GM19328 (cell line): Measurements from ENCODE around the gene MORN5.
"Not testable (repeated sequence)": the region's sequence is repeated elsewhere in the genome, so short reads cannot be mapped to it uniquely, and the experiment has no call there.

Experiments
- ATAC-seq: cut with Tn5 transposase; IDR thresholded peaks from one replicate; pipeline ENCODE4 v1.9.1; 2021; ENCODE audit warnings: mild to moderate bottlenecking, moderate library complexity; ENCODE audit not compliant: unreplicated experiment

MORN5 gene

DNA sequence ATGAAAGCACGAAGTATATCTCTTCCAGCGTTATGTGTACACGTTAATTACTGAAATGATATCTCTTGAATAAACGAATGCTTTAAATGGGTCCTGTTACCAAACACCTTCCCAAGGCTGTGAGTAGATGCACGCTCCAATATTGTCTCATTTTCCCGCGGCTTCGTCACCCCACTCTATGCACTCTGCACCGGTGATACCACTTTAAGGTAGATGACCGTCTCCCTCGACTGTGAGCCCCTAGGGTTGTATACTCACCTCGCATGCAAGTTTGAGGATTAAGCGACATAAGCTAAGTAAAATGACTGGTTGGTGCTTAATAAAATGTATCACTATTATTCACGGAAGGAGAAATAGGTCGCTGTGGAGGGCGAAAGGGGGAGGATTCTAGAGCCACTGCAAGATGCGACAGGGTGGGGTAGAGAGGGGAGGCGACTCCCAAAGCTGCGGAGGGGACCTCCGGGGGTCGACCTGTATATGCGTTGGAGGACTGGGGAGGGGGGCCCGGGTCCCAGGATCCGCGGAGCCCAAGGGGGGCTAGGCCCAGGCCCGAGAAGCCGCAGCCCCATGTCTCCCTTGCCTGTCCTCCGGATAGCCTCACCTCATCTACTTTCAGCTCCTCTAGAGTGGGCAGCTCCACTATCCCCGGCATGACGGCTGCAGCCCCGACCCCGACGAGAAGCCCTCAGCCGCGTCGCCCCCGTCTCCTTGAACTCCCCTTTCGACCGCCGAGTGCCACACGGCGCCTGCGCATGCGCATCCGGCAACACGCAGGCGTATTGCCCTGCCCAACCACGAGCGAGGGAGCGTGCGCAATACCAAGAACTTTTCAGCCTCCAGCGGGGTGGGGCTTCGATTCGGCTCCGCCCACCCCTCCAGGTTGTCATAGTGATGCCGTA lies at the start of gene MORN5, which contains the start of gene NDUFA8:
TSS of gene MORN5 (plus strand) at position 883 of the 899 bp plus-strand sequence. CDS start 65 bp downstream, outside the sequence.
TSS of gene NDUFA8 (minus strand) at position 754 of the 899 bp plus-strand sequence. CDS start at position 652, 102 bp downstream.
- ATAC-seq, result peak; percentile 94

DNA sequence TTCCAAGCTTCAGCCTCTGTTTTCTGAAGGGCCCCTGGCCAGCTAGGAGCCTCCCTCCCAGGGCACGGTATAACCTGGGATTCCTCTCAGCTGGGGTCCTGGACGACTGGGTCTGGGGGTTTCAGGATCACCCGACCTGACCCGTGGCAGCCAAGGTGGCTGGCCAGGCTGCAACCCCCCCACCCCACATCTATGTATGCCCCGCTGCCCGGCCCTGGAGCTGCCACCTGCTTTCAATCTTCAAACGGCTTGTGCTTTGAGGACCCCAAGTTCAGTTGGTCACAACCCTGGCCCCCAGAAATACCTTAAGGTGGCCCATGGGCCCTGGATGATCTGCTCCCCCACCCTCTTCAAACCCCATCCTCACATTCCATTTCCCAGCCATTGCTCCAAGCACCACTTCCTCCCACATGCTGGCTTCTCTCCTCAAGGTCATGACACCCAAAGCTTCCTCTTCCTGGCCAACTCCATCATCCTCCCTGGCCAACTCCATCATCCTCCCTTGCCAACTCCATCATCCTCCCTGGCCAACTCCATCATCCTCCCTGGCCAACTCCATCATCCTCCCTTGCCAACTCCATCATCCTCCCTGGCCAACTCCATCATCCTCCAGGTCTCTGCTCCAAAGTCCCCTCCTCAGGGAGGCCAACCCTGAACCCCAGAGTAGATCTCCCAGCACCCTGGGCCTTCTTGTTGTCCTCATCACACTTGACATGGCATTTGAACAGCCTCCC lies 49.4 kb upstream of the MORN5 start:
- no peak for ATAC-seq

DNA sequence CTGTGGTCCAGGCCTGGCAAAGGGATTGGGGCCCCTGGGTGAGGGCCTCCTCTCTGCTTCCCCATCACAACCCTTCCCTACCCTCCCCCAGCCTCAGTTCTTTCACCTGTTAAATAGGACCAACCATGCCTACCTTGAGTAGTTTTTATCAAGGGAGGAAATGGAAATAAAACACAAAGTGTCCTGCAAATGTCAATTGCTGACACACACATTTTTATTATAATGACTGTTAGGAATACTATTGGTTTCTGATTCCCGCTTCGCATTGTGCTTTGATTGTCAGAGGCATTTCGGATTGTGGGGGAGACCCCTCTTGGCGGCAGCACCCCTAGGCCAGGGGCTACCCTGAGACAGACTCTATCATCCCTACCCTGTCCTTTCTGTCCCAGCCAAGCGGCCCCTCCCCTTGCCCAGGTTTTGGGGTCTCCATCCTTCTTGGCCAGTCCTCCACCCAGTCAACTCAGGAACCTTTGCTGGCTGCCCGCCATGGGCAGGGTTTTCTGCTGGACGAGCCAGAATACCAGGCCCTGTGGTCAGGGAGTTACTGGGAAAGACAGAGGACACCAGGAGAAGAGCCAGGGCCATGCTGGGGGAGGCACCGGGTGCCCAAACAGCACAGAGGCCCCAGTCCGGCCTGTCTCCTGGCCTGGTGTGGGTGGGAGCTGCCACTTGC lies 48.2 kb upstream of the MORN5 start:
- no peak for ATAC-seq

DNA sequence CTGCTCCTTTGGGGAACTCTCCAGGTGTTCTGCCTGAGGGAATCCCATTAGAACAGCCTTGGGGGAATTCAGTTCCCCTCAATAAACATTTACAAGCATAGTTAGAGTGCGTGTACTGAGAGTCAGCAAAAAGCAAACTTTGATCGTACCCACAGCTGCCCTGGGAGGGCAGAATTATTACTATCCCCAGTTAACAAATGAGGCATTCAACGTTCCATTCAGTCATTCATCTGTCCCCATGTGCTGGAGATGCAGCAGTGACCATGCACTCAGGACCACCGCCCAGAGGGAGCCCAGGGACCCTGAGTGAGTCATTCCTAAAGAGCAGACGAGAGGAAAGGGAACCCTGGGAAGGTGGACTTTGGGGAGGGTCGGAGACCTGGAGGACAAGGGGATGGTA lies 47.5 kb upstream of the MORN5 start:
- ATAC-seq, result no peak

DNA sequence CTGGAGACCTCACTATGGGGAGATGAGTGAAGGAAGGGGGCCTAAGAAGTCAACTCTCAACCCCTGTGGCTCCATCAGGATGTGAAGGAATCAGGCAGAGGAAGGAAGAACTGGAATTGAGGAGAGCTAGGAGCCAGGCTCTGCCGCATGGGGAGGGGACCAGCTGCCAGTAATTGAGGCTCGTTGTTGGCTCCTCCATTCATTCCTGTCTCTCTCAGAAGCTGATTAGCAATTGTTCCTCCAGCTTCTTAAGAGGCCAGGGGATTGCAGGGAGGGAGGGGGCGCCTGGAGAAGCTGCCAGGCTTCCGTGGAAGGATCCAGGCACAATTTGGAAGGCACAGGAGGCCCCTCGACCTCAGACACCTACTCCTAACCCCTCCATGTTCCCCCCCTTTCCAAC lies 46.1 kb upstream of the MORN5 start:
- no peak for ATAC-seq

DNA sequence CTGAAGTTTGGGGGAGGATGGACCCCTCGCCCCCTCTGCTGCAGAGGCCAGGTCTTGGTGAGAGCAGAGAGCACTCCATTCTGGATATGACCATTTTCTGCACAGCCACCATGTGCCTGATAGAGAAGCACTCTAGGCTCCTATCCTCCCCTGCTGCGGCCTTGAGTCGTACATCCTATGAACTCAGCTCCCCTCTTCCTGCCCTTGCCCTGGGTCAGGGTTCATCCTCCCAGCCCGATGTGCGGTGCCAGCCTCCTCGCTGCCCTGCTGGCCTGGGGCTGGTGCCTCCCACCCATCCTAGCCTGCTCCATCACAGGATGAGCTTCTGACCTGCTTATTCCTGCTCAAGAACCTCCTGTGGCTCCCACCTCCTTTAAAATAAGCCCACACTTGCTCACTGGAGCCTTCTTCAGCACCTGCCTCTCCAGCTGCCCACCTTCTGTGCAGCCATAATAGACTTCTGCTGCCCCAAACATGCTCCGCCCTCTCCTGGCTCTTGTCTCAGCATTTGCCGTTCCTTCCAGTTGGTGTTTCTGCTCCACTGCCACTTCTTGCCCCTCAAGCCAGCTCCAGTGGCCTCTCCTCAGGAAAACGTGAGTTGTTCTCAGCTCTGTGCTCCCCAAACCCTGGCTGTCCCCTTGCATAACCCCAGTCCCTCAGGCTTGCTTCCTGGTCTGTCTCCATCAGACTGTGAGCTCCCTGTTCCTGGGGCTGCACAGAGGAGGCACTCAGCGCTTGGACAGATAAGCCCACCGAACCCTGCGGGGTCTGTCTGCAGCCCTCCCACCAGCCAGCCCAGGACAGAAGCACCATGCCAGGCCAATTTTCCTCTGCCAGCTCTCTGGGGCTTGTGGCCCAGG lies 44.3 kb upstream of the MORN5 start:
- ATAC-seq, result no peak

DNA sequence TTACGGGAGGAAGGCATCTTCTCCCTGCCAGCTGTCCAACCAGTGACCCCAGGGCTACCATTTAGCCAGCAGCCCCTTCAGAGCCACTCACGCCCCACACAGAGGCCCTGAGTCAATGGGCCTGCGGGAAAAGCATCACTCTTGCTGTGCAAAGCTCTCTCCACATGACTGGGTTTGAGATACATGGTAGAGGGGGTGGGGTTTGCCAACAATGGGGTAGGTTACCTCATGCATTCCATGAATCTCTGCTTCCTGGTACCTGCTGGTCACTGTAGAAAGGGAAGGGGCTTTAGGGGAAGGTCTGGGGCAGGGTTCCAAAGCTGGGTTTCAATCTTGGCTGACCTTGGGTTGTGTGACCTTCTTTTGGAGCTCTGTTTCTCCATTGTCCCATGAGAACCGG lies 43.7 kb upstream of the MORN5 start:
- no peak for ATAC-seq

DNA sequence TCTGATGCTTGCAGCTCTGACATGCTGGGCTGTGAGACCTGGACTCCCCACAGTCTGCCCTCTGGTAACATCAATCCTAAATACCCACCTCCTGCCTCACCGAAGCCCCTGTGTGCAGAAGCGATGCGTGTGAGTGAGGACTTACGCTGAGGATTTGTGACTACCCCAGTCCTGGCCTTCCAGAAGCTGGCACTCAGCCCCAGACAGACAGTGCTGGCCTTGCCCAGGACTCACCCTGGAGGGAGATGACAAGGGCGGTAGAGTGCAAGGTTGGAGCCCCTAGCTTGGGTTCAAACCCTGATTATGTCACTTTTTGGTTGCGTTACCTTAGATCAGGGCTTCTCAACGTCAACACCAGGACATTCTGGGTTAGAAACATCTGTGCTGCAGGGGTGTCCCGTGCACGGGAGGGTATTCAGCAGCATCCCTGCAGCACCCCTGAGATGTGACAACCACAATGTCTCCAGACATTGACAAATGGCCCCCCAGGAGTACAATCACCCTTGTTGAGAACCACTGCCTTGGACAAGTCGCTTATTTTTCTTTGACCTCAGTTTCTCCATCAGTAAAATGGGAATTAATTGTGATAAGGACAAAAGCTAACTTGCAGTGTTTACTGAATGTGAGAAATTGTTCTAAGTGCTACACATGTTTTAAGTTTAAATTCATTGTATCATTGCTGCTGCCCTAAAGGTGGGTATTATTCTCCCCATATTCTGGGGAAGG lies 43.1 kb upstream of the MORN5 start:
- no peak for ATAC-seq

DNA sequence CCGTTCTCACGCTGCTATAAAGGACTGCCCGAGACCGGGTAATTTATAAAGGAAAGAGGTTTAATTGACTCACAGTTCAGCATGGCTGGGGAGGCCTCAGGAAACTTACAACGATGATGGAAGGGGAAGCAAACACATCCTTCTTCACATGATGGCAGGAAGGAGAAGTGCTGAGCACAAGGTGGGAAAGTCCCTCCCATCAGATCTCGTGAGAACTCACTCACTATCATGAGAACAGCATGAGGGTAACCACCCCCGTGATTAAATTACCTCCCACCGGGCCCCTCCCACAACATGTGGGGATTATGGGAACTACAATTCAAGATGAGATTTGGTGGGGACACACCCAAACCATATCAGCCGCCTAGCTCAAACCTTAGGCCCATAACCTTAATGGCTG lies 42.5 kb upstream of the MORN5 start:
- not testable (repeated sequence) for ATAC-seq

DNA sequence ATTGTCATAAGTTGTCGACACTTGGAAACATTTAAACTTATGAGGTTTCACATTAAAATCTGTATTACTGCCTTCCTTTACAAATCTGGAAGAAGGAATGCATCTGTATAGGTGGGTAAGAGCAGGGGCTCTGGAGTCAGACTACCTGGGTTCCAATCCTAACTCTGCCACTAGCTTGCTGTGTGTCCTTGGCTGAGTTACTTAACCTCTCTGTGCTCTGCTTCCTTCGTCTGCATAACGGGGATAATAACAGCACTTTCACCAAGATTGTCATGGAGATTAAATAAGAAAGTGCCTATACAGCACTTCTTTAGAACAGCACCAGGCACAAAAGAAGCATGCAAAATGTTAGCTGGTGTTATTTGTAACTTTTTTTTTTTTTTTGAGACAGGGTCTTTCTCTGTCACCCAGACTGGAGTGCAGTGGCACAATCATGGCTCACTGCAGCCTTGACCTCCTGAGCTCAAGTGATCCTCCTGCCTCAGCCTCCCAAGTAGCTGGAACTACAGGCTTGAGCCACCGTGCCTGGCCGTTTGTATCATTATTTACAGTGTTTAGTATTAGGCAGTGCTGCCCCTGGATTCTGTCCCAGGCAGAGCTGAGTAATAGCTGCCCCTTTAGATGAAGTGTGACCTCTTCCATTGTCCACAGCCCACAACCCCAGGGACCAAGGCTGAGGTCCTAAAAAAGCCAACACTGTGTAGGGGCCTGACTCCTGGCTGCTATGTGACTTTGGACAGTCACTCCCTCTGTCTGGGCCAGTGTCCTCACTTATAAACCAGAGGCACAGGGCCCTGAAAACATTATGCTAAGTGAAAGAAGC lies 41.2 kb upstream of the MORN5 start:
- no peak for ATAC-seq

DNA sequence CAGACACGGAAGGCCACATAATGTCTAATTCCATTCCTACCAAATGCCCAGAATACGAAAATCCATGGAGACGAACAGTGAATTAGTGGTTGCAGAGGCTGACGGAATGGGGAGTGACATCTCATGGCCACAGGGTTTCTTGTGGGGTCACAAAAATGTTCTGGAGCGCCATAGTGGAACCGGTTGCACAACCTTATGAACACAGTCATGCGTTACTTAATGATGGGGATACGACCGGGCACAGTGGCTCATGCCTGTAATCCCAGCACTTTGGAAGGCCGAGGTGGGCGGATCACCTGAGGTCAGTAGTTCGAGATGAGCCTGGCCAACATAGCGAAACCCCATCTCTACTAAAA lies 40.6 kb upstream of the MORN5 start:
- no peak for ATAC-seq

DNA sequence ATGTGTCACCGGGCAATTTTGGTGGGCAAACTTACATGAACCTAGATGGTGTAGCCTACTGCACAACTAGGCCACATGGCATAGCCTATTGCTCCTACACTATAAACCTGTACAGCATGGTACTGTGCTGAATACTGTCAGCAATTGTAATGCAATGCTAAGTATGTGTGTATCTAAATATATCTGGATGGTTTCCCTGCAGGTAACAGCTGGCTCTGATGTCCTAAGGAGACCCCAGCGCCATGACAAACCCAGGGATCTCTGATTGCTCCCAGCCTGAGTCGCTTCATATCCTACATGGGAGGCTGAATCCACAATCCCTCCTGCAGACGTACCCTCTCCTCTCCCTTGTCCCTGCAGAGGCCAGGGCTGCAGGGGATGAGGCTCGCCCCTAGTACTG lies 40.0 kb upstream of the MORN5 start:
- no peak for ATAC-seq

DNA sequence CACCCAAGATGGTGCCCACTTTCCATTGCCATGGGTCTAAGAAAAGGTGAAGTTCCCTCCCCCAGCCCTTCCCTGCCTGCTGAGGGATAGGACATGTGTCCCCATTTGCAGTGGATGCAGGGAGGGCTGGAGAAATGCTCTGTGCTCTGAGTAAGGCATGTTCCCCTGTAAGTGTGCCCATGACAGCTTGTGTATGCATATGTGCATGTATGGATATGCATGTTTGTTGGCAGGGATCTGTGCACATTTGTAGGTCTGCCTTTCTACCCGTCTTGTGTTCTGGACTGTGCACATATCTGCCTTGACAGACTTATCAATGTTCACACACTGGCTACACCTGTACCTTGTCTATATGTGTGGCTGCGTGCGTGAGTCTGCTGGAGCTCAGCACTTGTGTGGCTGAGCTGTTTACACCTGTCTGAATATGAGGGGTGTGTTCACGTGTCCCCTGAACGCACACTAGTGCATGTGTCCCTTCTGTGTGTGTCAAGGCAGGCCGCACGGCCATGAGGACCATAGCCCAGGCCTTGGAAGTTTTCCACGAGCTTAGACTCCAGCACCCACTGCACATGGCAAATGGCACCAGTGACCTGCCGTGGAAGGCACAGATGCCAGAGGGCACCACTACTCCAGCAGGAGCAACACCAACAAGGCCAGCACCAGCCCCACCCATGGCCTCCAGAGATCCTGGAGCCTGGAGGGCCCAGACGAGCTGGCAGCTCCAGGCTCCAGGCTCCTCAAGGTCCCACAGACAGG lies 39.2 kb upstream of the MORN5 start:
- ATAC-seq, result no peak

DNA sequence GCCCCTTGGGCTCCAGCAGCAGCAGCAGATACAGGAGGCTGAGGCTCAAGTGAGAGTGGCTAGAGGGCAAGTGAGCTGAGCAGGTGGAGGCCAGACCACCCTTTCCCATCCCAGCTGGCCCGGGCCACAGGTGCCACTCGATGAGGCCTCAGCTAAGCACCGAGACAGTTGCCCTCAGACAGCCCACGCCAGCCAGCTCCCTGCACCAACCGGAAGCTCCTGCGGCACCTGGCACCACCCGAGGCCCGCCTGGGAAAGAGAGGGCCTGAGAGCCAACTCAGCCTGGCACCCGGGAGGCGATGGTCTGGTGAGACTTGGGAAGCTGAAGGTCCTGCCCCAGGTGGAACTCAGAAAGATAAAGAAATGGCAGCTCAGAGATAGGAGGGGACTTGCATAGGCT lies 38.3 kb upstream of the MORN5 start:
- no peak for ATAC-seq

DNA sequence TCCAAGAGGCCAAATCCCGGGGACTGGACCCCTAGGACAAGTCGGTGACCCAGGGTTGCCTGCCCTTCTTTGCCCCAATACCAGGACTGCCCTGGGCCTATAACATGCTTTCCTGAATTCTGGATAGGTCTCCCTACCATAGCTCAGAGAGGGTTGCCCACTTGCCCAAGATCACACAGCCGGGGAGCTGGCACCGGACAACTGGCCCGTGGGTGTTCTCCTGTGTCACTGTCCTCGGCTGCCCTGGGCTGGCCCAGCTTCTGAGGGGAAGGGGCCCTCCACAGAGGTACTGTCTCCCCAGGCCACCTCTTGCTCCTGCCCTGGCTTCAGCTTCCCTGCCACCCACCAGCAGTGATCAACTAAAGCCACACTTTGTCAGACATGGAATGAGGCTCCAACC lies 37.8 kb upstream of the MORN5 start:
- ATAC-seq, result no peak

DNA sequence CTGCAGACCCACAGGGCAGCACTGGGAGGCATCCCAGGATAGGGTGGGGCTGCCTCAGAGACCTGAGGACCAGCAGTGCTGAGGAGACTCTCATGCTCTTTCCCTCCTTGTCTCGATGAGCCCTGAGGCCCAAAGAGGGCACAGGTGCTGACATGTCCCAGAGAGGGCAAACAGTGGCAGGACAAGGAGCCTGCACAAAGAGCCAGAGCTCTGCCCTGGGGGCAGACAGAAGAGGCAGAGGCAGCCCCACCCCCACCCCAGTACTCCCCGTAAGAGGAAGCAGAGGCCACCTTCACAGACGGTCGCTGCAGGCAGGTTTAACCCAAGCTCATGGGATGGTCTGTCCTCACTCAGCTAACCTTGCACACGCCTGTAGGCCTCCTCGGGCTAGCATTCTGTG lies 37.2 kb upstream of the MORN5 start:
- no peak for ATAC-seq

DNA sequence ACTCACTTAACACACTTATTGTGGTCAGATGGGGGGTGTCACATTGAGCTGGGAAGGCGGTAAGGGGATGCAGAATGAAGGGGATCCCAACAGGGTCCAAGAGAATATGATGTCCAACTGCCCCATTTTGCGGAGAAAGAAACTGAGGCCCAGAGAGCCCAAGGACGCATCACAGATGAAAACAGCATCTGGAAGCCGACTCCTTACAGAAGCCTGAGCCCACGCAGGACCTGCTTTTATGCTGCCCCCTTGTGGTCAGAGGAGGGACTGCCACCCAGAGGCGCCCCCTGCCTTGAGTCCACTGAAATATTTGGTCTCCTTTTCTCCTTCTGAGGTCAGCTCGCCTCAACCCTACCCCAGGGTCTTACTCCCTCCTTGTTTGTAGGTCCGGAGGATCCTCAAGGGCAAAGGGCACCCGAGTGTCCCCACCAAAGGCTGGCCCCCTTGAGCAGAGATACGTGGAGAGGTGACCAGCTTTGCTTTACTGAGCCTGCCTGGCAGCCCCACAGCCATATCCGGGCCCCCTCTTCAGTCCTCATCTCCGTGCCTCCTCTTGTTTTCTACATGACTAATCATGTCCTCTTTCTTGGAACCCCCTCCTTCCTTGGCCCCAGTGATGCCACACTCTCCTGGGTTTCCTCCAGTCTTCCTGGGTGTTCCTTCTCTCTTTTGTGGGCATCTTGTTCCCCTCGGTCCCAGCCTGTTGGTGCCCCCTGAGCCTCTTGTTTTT lies 36.6 kb upstream of the MORN5 start:
- no peak for ATAC-seq

DNA sequence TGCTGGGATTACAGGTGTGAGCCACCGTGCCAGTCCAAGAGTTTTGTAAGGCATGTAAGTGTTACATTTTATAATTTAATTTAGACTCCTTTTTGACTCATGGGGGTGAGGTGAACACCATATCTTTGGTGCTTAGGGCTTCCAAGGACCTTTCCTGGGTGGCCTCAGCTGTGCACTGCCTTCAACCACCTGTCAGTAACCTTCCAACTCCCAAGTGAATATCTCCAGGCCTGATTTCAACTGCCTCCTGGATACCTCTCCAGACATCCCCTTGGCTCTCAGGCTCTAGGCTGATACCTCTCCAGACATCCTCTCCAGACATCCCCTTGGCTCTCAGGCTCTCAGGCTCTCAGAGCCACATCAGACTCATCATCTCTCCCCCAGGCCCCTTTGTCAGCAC lies 35.7 kb upstream of the MORN5 start:
- ATAC-seq, result no peak
